OCI-LY7 (cell line): ENCODE data around the gene PSMB1. TPM values are rescaled to one million over a fixed set of nuclear protein-coding genes. Genes with fewer than 3 reads are reported as not detected.

Source experiments
- BruUV-seq: library from RNA; stranded (reverse); fragments of 400-500 nt; replicated peaks from 2 replicates; lab custom pipeline; 2021; lab: Mats Ljungman, UMichigan
- CTCF ChIA-PET: fragments of 300-600 bp; sonication (Branson Sonifier 250); formaldehyde crosslinking; loops from one replicate; lab custom pipeline; 2022; ENCODE audit warnings: antibody characterized with exemption; ENCODE audit not compliant: unreplicated experiment; lab: Charles Lee
- POLR2A ChIA-PET: fragments of 300-600 bp; sonication (Branson Sonifier 250); formaldehyde crosslinking; loops from one replicate; lab custom pipeline; 2022; ENCODE audit warnings: antibody characterized with exemption; lab: Charles Lee
- DNase-seq: peaks from one replicate; pipeline ENCODE4 v3.0.0-alpha.2; 2015; ENCODE audit warnings: low spot score
- H2AFZ ChIP-seq: fragments of 200-600 bp; sonication (generic), shearing (Covaris generic); 2 replicates; pipeline ENCODE4 v1.6.1; 2014; ENCODE audit warnings: mild to moderate bottlenecking, antibody characterized with exemption, low read length, moderate library complexity
- H3K27ac ChIP-seq: fragments of 200-600 bp; sonication (generic); 2 replicates; pipeline ENCODE4 v1.5.1; 2014; ENCODE audit warnings: mixed run types, low read depth, mild to moderate bottlenecking, moderate library complexity, low read length, inconsistent platforms; ENCODE audit not compliant: poor library complexity, severe bottlenecking
- H3K36me3 ChIP-seq: fragments of 200-600 bp; sonication (generic); 2 replicates; pipeline ENCODE4 v1.6.1; 2014; ENCODE audit warnings: mild to moderate bottlenecking, antibody characterized with exemption, low read length, moderate library complexity, mixed read lengths; ENCODE audit not compliant: insufficient read depth
- H3K4me1 ChIP-seq: fragments of 200-600 bp; sonication (generic); 2 replicates; pipeline ENCODE4 v1.5.1; 2014; ENCODE audit warnings: mild to moderate bottlenecking, low read length; ENCODE audit not compliant: insufficient read depth, poor library complexity, severe bottlenecking
- H3K4me2 ChIP-seq: fragments of 200-600 bp; sonication (generic); 2 replicates; pipeline ENCODE4 v1.6.1; 2014; ENCODE audit warnings: mild to moderate bottlenecking, low read length
- H3K4me3 ChIP-seq: fragments of 200-600 bp; sonication (generic); 2 replicates; pipeline ENCODE4 v1.5.1; 2014; ENCODE audit warnings: mild to moderate bottlenecking, low read depth, low read length; ENCODE audit not compliant: poor library complexity, severe bottlenecking
- H3K79me2 ChIP-seq: fragments of 200-600 bp; sonication (generic); 2 replicates; pipeline ENCODE4 v1.6.1; 2016; ENCODE audit warnings: low read depth, mild to moderate bottlenecking, low read length, moderate library complexity, mixed read lengths; ENCODE audit not compliant: insufficient read depth
- H3K9me2 ChIP-seq: fragments of 200-600 bp; sonication (generic); 2 replicates; pipeline ENCODE4 v1.6.1; 2016; ENCODE audit warnings: mild to moderate bottlenecking, low read length, mixed read lengths; ENCODE audit not compliant: insufficient read depth
- H3K9me3 ChIP-seq: fragments of 200-600 bp; sonication (generic); 2 replicates; pipeline ENCODE4 v1.6.1; 2014; ENCODE audit warnings: mild to moderate bottlenecking, mixed run types, low read length, mixed read lengths
- H4K20me1 ChIP-seq: fragments of 200-600 bp; sonication (generic); 2 replicates; pipeline ENCODE4 v1.6.1; 2014; ENCODE audit warnings: mild to moderate bottlenecking, antibody characterized with exemption, low read length, moderate library complexity, mixed read lengths; ENCODE audit not compliant: insufficient read depth
- CTCF ChIP-seq: fragments of 200-600 bp; sonication (generic); conservative IDR thresholded peaks from 2 replicates; pipeline ENCODE4 v1.5.1; 2014; ENCODE audit warnings: mild to moderate bottlenecking, antibody characterized with exemption, low read length, moderate library complexity, mixed read lengths
- EZH2phosphoT487 ChIP-seq: fragments of 200-600 bp; sonication (generic); IDR thresholded peaks from 2 replicates; pipeline ENCODE4 v1.6.1; 2018; ENCODE audit warnings: low read depth, borderline replicate concordance, mild to moderate bottlenecking, mixed run types, antibody characterized with exemption, low read length, moderate library complexity, mixed read lengths
- intact Hi-C: fragments of 100-400 bp; cut with micrococcal nuclease; formaldehyde crosslinking; loops from one replicate; pipeline ENCODE4 v1.10.0; 2022; ENCODE audit not compliant: unreplicated experiment
- total RNA-seq, 2 experiments: library from RNA; depleted of rRNA in 1 of 2; stranded (reverse); fragments of >200 nt in 1 of 2; shearing (Covaris generic) in 1 of 2; gene quantifications; 2 replicates each; pipeline ENCODE4 v1.2.3, GENCODE V29; 2014 to 2022

Gene PSMB1
- total RNA-seq, 2 experiments from 2014 or later, result 190 to 193 TPM

- Histone ChIP-seq H3K4me2 (no peak overlapping the region), H3K9me3 (no peaks in the 10 kb centered on the region), H2AFZ (no peak overlapping the region), H3K9me2 (no peaks in the 10 kb centered on the region), H3K4me3 (no peak overlapping the region), H3K36me3 (no peaks in the 10 kb centered on the region), H3K4me1 (no peaks in the 10 kb centered on the region), H4K20me1 (no peaks in the 10 kb centered on the region), H3K27ac (no peak overlapping the region), H3K79me2 (no peaks in the 10 kb centered on the region)
- no peak for TF ChIP-seq EZH2phosphoT487
- TF ChIP-seq CTCF, result no peak
- POLR2A ChIA-PET, result no interaction called here
- CTCF ChIA-PET, result no interaction called here
- no peak for DNase-seq
- intact Hi-C loops, result no loop called here
- BruUV-seq, result no TSS peak
Measured at GRCh38 chr6:170523256-170524171, 29.6 kb downstream of the PSMB1 start.

- no TSS peak for BruUV-seq
- Histone ChIP-seq H3K4me1 (no peaks in the 10 kb centered on the region), H3K36me3 (no peaks in the 10 kb centered on the region), H3K79me2 (no peaks in the 10 kb centered on the region), H3K9me3 (no peaks in the 10 kb centered on the region), H3K4me3 (no peak overlapping the region), H4K20me1 (no peaks in the 10 kb centered on the region), H3K4me2 (no peak overlapping the region), H2AFZ (no peak overlapping the region), H3K9me2 (no peaks in the 10 kb centered on the region), H3K27ac (no peak overlapping the region)
- TF ChIP-seq CTCF (peak; percentile 22; the same call in 1 of the 2 replicates), EZH2phosphoT487 (no peak)
- intact Hi-C loops, result no loop called here
- POLR2A ChIA-PET, result interaction anchor here (0.6 kb wide), 1 partner anchor 323 kb away, joined by 3 read pairs; no protein-coding TSS in a partner anchor
- no peak for DNase-seq
- CTCF ChIA-PET, result no interaction called here
Measured at GRCh38 chr6:170522565-170523183, 30.4 kb downstream of the PSMB1 start.
